HepG2 (cell line): ENCODE data around the gene NT5M. TPM values are rescaled to one million over a fixed set of nuclear protein-coding genes. Genes with fewer than 3 reads are reported as not detected.
A peak's percentile ranks its signal among the peaks of the same experiment; 100 is the strongest.

Experiments used
- BRF2 ChIP-seq: sonication (generic); formaldehyde crosslinking; IDR thresholded peaks from 2 replicates; pipeline ENCODE4 v1.8.1; 2022; ENCODE audit warnings: mild to moderate bottlenecking, missing genetic modification reagents
- CC2D1A ChIP-seq: sonication (generic); formaldehyde crosslinking; IDR thresholded peaks from 2 replicates; pipeline ENCODE4 v1.8.1; 2023; ENCODE audit warnings: mild to moderate bottlenecking, missing genetic modification reagents
- FLYWCH1 ChIP-seq: sonication (generic); formaldehyde crosslinking; IDR thresholded peaks from 2 replicates; pipeline ENCODE4 v1.8.1; 2023; ENCODE audit warnings: mild to moderate bottlenecking, missing genetic modification reagents
- FOXJ3 ChIP-seq: sonication (generic); formaldehyde crosslinking; IDR thresholded peaks from 2 replicates; pipeline ENCODE4 v1.4.0; 2020; ENCODE audit warnings: missing genetic modification reagents, mild to moderate bottlenecking, borderline replicate concordance
- GABPB1 ChIP-seq: IDR thresholded peaks from 2 replicates; pipeline ENCODE4 v1.6.1; 2016; ENCODE audit warnings: mild to moderate bottlenecking, missing genetic modification reagents, moderate library complexity, missing compliant biosample characterization
- HES4 ChIP-seq: sonication (generic); formaldehyde crosslinking; IDR thresholded peaks from 2 replicates; pipeline ENCODE4 v1.9.0; 2021; ENCODE audit warnings: mild to moderate bottlenecking, missing genetic modification reagents, borderline replicate concordance
- LRRFIP1 ChIP-seq: sonication (generic); formaldehyde crosslinking; conservative IDR thresholded peaks from 2 replicates; pipeline ENCODE4 v1.4.0; 2020; ENCODE audit warnings: missing genetic modification reagents
- MLX ChIP-seq: IDR thresholded peaks from 2 replicates; pipeline ENCODE4 v1.6.1; 2016
- NCOA5 ChIP-seq: sonication (generic); formaldehyde crosslinking; IDR thresholded peaks from 2 replicates; pipeline ENCODE4 v1.4.0; 2020; ENCODE audit warnings: missing genetic modification reagents
- RBFOX2 ChIP-seq: fragments of 200-400 bp; formaldehyde crosslinking; IDR thresholded peaks from 2 replicates; pipeline ENCODE4 v1.6.1; 2017; ENCODE audit warnings: low read depth, mild to moderate bottlenecking, low read length
- SAFB2 ChIP-seq: sonication (generic); formaldehyde crosslinking; IDR thresholded peaks from 2 replicates; pipeline ENCODE4 v1.5.1; 2020; ENCODE audit warnings: missing genetic modification reagents, low read depth, mild to moderate bottlenecking, borderline replicate concordance
- TMF1 ChIP-seq: sonication (generic); formaldehyde crosslinking; IDR thresholded peaks from 2 replicates; pipeline ENCODE4 v1.8.1; 2022; ENCODE audit warnings: low read depth, missing genetic modification reagents
- ZNF317 ChIP-seq: sonication (generic); formaldehyde crosslinking; IDR thresholded peaks from 2 replicates; pipeline ENCODE4 v1.5.0; 2020; ENCODE audit warnings: mild to moderate bottlenecking, missing genetic modification reagents
- ZNF354B ChIP-seq: sonication (generic); formaldehyde crosslinking; IDR thresholded peaks from 2 replicates; pipeline ENCODE4 v1.8.0; 2022; ENCODE audit warnings: mild to moderate bottlenecking, missing genetic modification reagents
- ZNF484 ChIP-seq: sonication (generic); formaldehyde crosslinking; IDR thresholded peaks from 2 replicates; pipeline ENCODE4 v1.5.1; 2020; ENCODE audit warnings: mild to moderate bottlenecking, low read depth, missing genetic modification reagents, borderline replicate concordance
- ZNF609 ChIP-seq: sonication (generic); formaldehyde crosslinking; IDR thresholded peaks from 2 replicates; pipeline ENCODE4 v1.4.0; 2020; ENCODE audit warnings: mild to moderate bottlenecking, missing genetic modification reagents, borderline replicate concordance
- ZNF800 ChIP-seq: sonication (generic); formaldehyde crosslinking; IDR thresholded peaks from 2 replicates; pipeline ENCODE4 v1.4.0; 2020; ENCODE audit warnings: missing genetic modification reagents
- ZSCAN9 ChIP-seq: IDR thresholded peaks from 2 replicates; pipeline ENCODE4 v1.6.1; 2016; ENCODE audit warnings: borderline replicate concordance
- polyA plus RNA-seq, 8 experiments: library from polyadenylated mRNA; depleted of rRNA in 3 of 8; stranded (reverse) in 7 of 8; unstranded in 1 of 8; fragments of >200 nt; fragmentation: Illumina TruSeq in 4 of 8; extraction: Trizol in 4 of 8; gene quantifications; 2 replicates each; pipeline versions ENCODE4 v1.2.1 to v1.2.3, GENCODE V29; 2011 to 2016; ENCODE audit warnings: low read depth in 4 of 8, missing spikeins in 1 of 8, mixed read lengths in 1 of 8; ENCODE audit not compliant: insufficient read depth in 1 of 8
- total RNA-seq, 5 experiments: library from RNA; depleted of rRNA; stranded (reverse); fragments of >200 nt; fragmentation: Illumina TruSeq; extraction: Trizol; gene quantifications; 2 replicates each; pipeline ENCODE4 v1.2.3, GENCODE V29; 2016; ENCODE audit warnings: low read depth in 1 of 5

The NT5M gene
- total and polyA plus RNA-seq, 2 of the 13 experiments (the other 11 are each of a cell fraction or from before 2014, with no cell fraction given): 0.55 to 0.78 TPM

GRCh38 chr17:17344507-17345293 is 41.5 kb downstream of the NT5M start (continued):
- TF ChIP-seq CC2D1A (CRISPR knock-in tag): no peak
- TF ChIP-seq ZNF609 (CRISPR knock-in tag): no peak
- TF ChIP-seq BRF2 (CRISPR knock-in tag): 0 out of 2 replicates have a peak, but pooled peaks have one; percentile 21
- TF ChIP-seq RBFOX2: no peak
- no peak for TF ChIP-seq HES4
- TF ChIP-seq NCOA5 (CRISPR knock-in tag): no peak
- no peak for TF ChIP-seq LRRFIP1 (CRISPR knock-in tag)
- peak; percentile 57; the same call in 1 of the 2 replicates for TF ChIP-seq GABPB1
- no peak for TF ChIP-seq SAFB2 (CRISPR knock-in tag)
- TF ChIP-seq ZNF800 (CRISPR knock-in tag): 0 out of 2 replicates have a peak, but pooled peaks have one; percentile 48
- TF ChIP-seq TMF1 (CRISPR knock-in tag): no peak
- TF ChIP-seq FOXJ3 (CRISPR knock-in tag): 0 out of 2 replicates have a peak, but pooled peaks have one; percentile 45
- peak; percentile 85 for TF ChIP-seq MLX (CRISPR knock-in tag)
- no peak for TF ChIP-seq ZNF484 (CRISPR knock-in tag)
- TF ChIP-seq ZNF317 (CRISPR knock-in tag): peak; percentile 87
- peak; percentile 40; the same call in 1 of the 2 replicates for TF ChIP-seq ZSCAN9 (CRISPR knock-in tag)
- TF ChIP-seq ZNF354B (CRISPR knock-in tag): no peak
- TF ChIP-seq FLYWCH1 (CRISPR knock-in tag): no peak
